HCEC 1CT (cell line): ENCODE results near the gene CCDC106.

Source experiments
- DNase-seq: peaks from one replicate; pipeline ENCODE4 v3.0.0-alpha.2; 2017

The CCDC106 gene

GRCh38 chr19:55700813-55701212 is 52.8 kb downstream of the CCDC106 start:
- no peak for DNase-seq

GRCh38 chr19:55702131-55702627 is 54.2 kb downstream of the CCDC106 start:
- DNase-seq: no peak
